Esophagus muscularis mucosa (tissue), 4 donors: ENCODE data around the gene NPTX1. TPM values are rescaled to one million over a fixed set of nuclear protein-coding genes. Genes with fewer than 3 reads are reported as not detected.

Experiments used
- DNase-seq: peaks from one replicate; pipeline ENCODE4 v3.0.0-alpha.2; 2017; ENCODE audit errors: extremely low spot score
- H3K27ac ChIP-seq, 4 donors: fragments of 200-600 bp; sonication (generic); replicated peaks in 1 of 4; 1 replicate in 3 of 4; 2 replicates in 1 of 4; pipeline ENCODE4 v1.5.1; 2016 to 2019; ENCODE audit warnings: mild to moderate bottlenecking in 1 of 4
- H3K27me3 ChIP-seq, 4 donors: fragments of 200-600 bp; sonication (generic); one replicate each; pipeline versions ENCODE4 v1.5.1 to v1.6.0; 2016 to 2019
- H3K36me3 ChIP-seq, 4 donors: fragments of 200-600 bp; sonication (generic); one replicate each; pipeline ENCODE4 v1.5.1; 2016 to 2019
- H3K4me1 ChIP-seq, 4 donors: fragments of 200-600 bp; sonication (generic); one replicate each; pipeline ENCODE4 v1.5.1; 2016 to 2019
- H3K4me3 ChIP-seq, 4 donors: fragments of 200-600 bp; sonication (generic); 1 replicate in 2 of 4; 2 replicates in 2 of 4; pipeline ENCODE4 v1.5.1; 2016 to 2019; ENCODE audit warnings: mild to moderate bottlenecking in 4 of 4, moderate library complexity in 1 of 4
- H3K9me3 ChIP-seq, 4 donors: fragments of 200-600 bp; sonication (generic); 1 replicate in 3 of 4; 2 replicates in 1 of 4; pipeline ENCODE4 v1.5.1; 2016 to 2019
- CTCF ChIP-seq, 3 experiments: fragments of 200-600 bp in 2 of 3; fragments of 450-650 bp in 1 of 3; sonication (generic) in 2 of 3; IDR thresholded peaks; one replicate each; pipeline ENCODE4 v1.5.1; 2017 to 2019; ENCODE audit warnings: antibody characterized with exemption in 3 of 3, mild to moderate bottlenecking in 2 of 3, moderate library complexity in 1 of 3
- EP300 ChIP-seq: sonication (generic); formaldehyde crosslinking; IDR thresholded peaks from one replicate; pipeline ENCODE4 v1.6.1; 2017; ENCODE audit warnings: antibody characterized with exemption
- POLR2A ChIP-seq: fragments of 450-650 bp; IDR thresholded peaks from one replicate; pipeline ENCODE4 v1.6.1; 2017; ENCODE audit warnings: antibody characterized with exemption, moderate library complexity, mild to moderate bottlenecking, low read depth
- POLR2AphosphoS5 ChIP-seq, 2 donors: sonication (generic); formaldehyde crosslinking; IDR thresholded peaks; one replicate each; pipeline ENCODE4 v1.6.1; 2017; ENCODE audit warnings: antibody characterized with exemption in 2 of 2
- WGBS: methylation state at CpG from one replicate; pipeline ENCODE4 v1.1.5; 2018; 5-methylcytosine and 5-hydroxymethylcytosine counted together
- intact Hi-C: fragments of 100-400 bp; cut with DNase I; formaldehyde crosslinking; loops from one replicate; pipeline ENCODE4 v1.15.1; 2023
- total RNA-seq, 4 donors: library from RNA; depleted of rRNA; stranded (reverse); fragments of >200 nt; gene quantifications; one replicate each; pipeline versions ENCODE4 v1.1.0 to v1.2.1, GENCODE V29; 2016

The NPTX1 gene
- total RNA-seq, 4 donors from 2014 or later = 0.42 to 5.5 (median 4.1) TPM

- H3K27ac ChIP-seq = no peak overlapping the region
- no peaks in the 10 kb centered on the region for H3K27me3 ChIP-seq
- H3K9me3 ChIP-seq = no peaks in the 10 kb centered on the region
- intact Hi-C loops = loop anchor here (1.0 to 10.0 kb wide), 3 partner anchors 148 to 555 kb away; no protein-coding TSS in a partner anchor
- TF ChIP-seq EP300 (no peak), POLR2AphosphoS5 (IDR thresholded peaks at IDR 0.05) (no peak), POLR2A (no peak), CTCF (IDR thresholded peaks at IDR 0.05) (no peak)
- H3K4me1 ChIP-seq = peaks cover 8 to 18% (median 9%) of the 10 kb centered on the region in 4 donors
- H3K36me3 ChIP-seq = peaks cover 3 to 40% (median 23%) of the 10 kb centered on the region in 4 donors
- no peak for DNase-seq
- no peak overlapping the region for H3K4me3 ChIP-seq
- 94% methylated on average over 12 of the region's 27 CpGs for WGBS
Measured at GRCh38 chr17:80427366-80428282, 48.8 kb downstream of the NPTX1 start.

DNA sequence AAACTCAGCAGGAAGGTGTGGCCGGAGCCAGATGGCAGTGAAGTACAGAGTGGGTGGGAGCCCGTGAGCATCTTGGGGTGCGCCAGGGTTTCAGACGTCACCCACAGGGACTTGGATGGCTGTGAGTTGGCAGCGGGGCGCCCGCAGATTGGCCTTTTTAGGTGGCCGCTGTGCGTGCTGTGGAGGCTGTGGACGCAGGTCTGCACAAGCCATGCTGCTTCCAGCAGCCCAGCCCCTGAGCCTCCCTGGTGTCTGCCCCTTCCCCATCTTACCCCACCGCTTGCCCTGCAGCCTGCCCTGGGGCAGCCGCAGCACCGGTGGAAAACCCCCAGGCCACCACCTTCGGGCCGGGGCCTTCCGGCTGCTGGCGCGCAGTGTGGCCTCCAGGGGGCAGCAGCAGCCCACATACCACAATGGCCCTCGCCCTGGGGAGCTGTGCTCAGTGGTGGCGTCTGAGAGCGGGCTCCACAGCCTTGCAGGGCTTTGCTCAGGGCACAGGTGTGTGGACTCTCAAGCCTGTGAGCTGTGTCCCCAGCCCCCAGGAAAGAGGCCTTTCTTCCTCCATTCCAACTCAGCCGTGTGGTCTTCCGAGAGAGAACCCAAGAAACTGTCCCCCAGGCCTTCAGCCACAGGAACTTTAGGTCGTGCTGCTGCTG lies 49.6 kb downstream of the NPTX1 start:
- no peak for DNase-seq
- intact Hi-C loops = loop anchor here (1.0 to 10.0 kb wide), 3 partner anchors 149 to 556 kb away; no protein-coding TSS in a partner anchor
- H3K36me3 ChIP-seq = peaks cover 3 to 40% (median 23%) of the 10 kb centered on the region in 4 donors

GRCh38 chr17:80425835-80426426 lies 50.5 kb downstream of the NPTX1 start:
- Histone ChIP-seq H3K4me1 (peaks cover 8 to 22% (median 9%) of the 10 kb centered on the region in 4 donors), H3K36me3 (peaks cover 3 to 33% (median 23%) of the 10 kb centered on the region in 4 donors), H3K27me3 (no peaks in the 10 kb centered on the region), H3K4me3 (no peak overlapping the region), H3K27ac (no peak overlapping the region), H3K9me3 (no peaks in the 10 kb centered on the region)
- intact Hi-C loops = loop anchor here (5.0 to 10.0 kb wide), 2 partner anchors 439 to 556 kb away; no protein-coding TSS in a partner anchor
- DNase-seq = no peak
- WGBS = 76% methylated on average over 7 of the region's 9 CpGs
- TF ChIP-seq EP300 (no peak), POLR2AphosphoS5 (IDR thresholded peaks at IDR 0.05) (no peak)

More for the DNA sequence above, 49.6 kb downstream of the NPTX1 start:
- H3K27ac ChIP-seq = no peak overlapping the region
- H3K9me3 ChIP-seq = no peaks in the 10 kb centered on the region
- TF ChIP-seq POLR2AphosphoS5 (IDR thresholded peaks at IDR 0.05) (peak in 1 of 2 donors; percentile 39), CTCF (IDR thresholded peaks at IDR 0.05) (peak in 2 of 3 experiments; percentile 97), POLR2A (no peak), EP300 (no peak)
- H3K27me3 ChIP-seq = no peaks in the 10 kb centered on the region
- no peak overlapping the region for H3K4me3 ChIP-seq
- peaks cover 8 to 22% (median 9%) of the 10 kb centered on the region in 4 donors for H3K4me1 ChIP-seq
- WGBS = 62% methylated on average over 10 of the region's 24 CpGs

GRCh38 chr17:80424878-80425765 lies 51.3 kb downstream of the NPTX1 start:
- no peaks in the 10 kb centered on the region for H3K9me3 ChIP-seq
- intact Hi-C loops = loop anchor here (5.0 to 10.0 kb wide), 2 partner anchors 440 to 557 kb away; no protein-coding TSS in a partner anchor
- peaks cover 3 to 29% (median 21%) of the 10 kb centered on the region in 4 donors for H3K36me3 ChIP-seq
- WGBS = 72% methylated on average over 17 of the region's 27 CpGs
- no peak for DNase-seq
- H3K27ac ChIP-seq = no peak overlapping the region
- H3K27me3 ChIP-seq = no peaks in the 10 kb centered on the region
- TF ChIP-seq POLR2A (no peak), EP300 (no peak), CTCF (IDR thresholded peaks at IDR 0.05) (no peak), POLR2AphosphoS5 (IDR thresholded peaks at IDR 0.05) (no peak)
- H3K4me3 ChIP-seq = no peak overlapping the region
- H3K4me1 ChIP-seq = peaks cover 8 to 22% (median 9%) of the 10 kb centered on the region in 4 donors
